ENCODE measurements around the gene ALPG. TPM values are rescaled to one million over a fixed set of nuclear protein-coding genes. Genes with fewer than 3 reads are reported as not detected.

ALPG gene
- total and polyA plus RNA-seq, 4 donors: not detected

- DNase-seq (ENCODE audit: low spot score): no peak
- no peak overlapping the region for H3K27ac ChIP-seq (ENCODE audit: low read depth in 1 of 2, low read length in 2 of 2)
Observed at GRCh38 chr2:232385660-232386489, 20.8 kb upstream of the ALPG start.

More at GRCh38 chr2:232385660-232386489, 20.8 kb upstream of the ALPG start:
- Histone ChIP-seq H3K9me3 (ENCODE audit: control insufficient read depth in 4 of 4, low read length in 3 of 4) (no peaks in the 10 kb centered on the region), H3K27me3 (ENCODE audit: control insufficient read depth in 4 of 4, insufficient read depth in 4 of 4, low read length in 3 of 4) (peaks cover 0 to 19% (median 10%) of the 10 kb centered on the region in 4 donors), H3K4me3 (ENCODE audit: low read depth in 1 of 3, low read length in 3 of 3) (no peak overlapping the region), H3K4me1 (ENCODE audit: control insufficient read depth in 4 of 4, insufficient read depth in 4 of 4, low read length in 3 of 4) (peaks cover 0 to 21% (median 4%) of the 10 kb centered on the region in 4 donors), H3K36me3 (ENCODE audit: control insufficient read depth in 4 of 4, insufficient read depth in 3 of 4, low read depth in 1 of 4, low read length in 3 of 4) (no peaks in the 10 kb centered on the region), H3K9ac (ENCODE audit: low read depth in 1 of 2, low read length in 2 of 2) (no peak overlapping the region)
- no peak for TF ChIP-seq EGR1 (IDR thresholded peaks at IDR 0.05; ENCODE audit: low read depth in 2 of 2)
- TF ChIP-seq FOXA1 (IDR thresholded peaks at IDR 0.05): no peak
- no peak for TF ChIP-seq RXRA (IDR thresholded peaks at IDR 0.05)
- TF ChIP-seq HNF4G (IDR thresholded peaks at IDR 0.05): no peak
- TF ChIP-seq REST (IDR thresholded peaks at IDR 0.05): no peak
- no peak for TF ChIP-seq CTCF (IDR thresholded peaks at IDR 0.05; ENCODE audit: low read depth, low read length, missing input control)
- no peak for TF ChIP-seq FOXA2 (IDR thresholded peaks at IDR 0.05)
- no peak for TF ChIP-seq YY1 (IDR thresholded peaks at IDR 0.05)
- no peak for TF ChIP-seq GABPA (IDR thresholded peaks at IDR 0.05 in 1 of 2, conservative IDR thresholded peaks at IDR 0.05 in 1 of 2)
- TF ChIP-seq JUND (IDR thresholded peaks at IDR 0.05): no peak
- TF ChIP-seq ZBTB33 (IDR thresholded peaks at IDR 0.05): no peak
- no peak for TF ChIP-seq RAD21 (IDR thresholded peaks at IDR 0.05)
- TF ChIP-seq SP1 (IDR thresholded peaks at IDR 0.05): no peak
- no peak for TF ChIP-seq ATF3 (IDR thresholded peaks at IDR 0.05)
- no peak for TF ChIP-seq MAX (IDR thresholded peaks at IDR 0.05)
- no peak for TF ChIP-seq TAF1 (conservative IDR thresholded peaks at IDR 0.05)
- TF ChIP-seq NR2F2 (IDR thresholded peaks at IDR 0.05): no peak
- 13% methylated on average over 24 of the region's 24 CpGs for WGBS

Measured in liver (tissue), 9 donors.